IPS DF 6.9 (cell line): Measurements from ENCODE around the gene EFCAB8.

Source experiments
- DNase-seq: peaks from one replicate; pipeline ENCODE4 v3.0.0-alpha.2; 2013; ENCODE audit warnings: low read depth, low spot score
- H3K27ac ChIP-seq: one replicate; pipeline ENCODE4 v1.5.1; 2013; ENCODE audit warnings: low read length, control low read depth
- H3K27me3 ChIP-seq: 2 replicates; pipeline ENCODE4 v1.6.1; 2013; ENCODE audit warnings: mild to moderate bottlenecking, low read length; ENCODE audit not compliant: control insufficient read depth, insufficient read depth
- H3K36me3 ChIP-seq: 2 replicates; pipeline ENCODE4 v1.6.1; 2013; ENCODE audit warnings: low read length; ENCODE audit not compliant: control insufficient read depth, insufficient read depth
- H3K4me1 ChIP-seq: 2 replicates; pipeline ENCODE4 v1.6.1; 2013; ENCODE audit warnings: low read length; ENCODE audit not compliant: control insufficient read depth, insufficient read depth
- H3K4me3 ChIP-seq: 2 replicates; pipeline ENCODE4 v1.5.1; 2013; ENCODE audit warnings: mild to moderate bottlenecking, low read length
- H3K9me3 ChIP-seq: 2 replicates; pipeline ENCODE4 v1.6.1; 2013; ENCODE audit warnings: low read length, inconsistent platforms; ENCODE audit not compliant: control insufficient read depth, insufficient read depth
- WGBS: extraction: QIAGEN DNeasy Blood & Tissue Kit; methylation state at CpG from one replicate; pipeline ENCODE4 v1.1.7; 2013; ENCODE audit warnings: mixed read lengths, missing lambda C conversion rate; ENCODE audit not compliant: insufficient read length, insufficient coverage; 5-methylcytosine and 5-hydroxymethylcytosine counted together

EFCAB8 gene

GRCh38 chr20:32828029-32828680, 30.6 kb upstream of the EFCAB8 start:
- no peak for DNase-seq
- Histone ChIP-seq H3K4me3 (no peak overlapping the region), H3K27ac (no peak overlapping the region), H3K4me1 (no peaks in the 10 kb centered on the region), H3K36me3 (peaks cover 3% of the 10 kb centered on the region; the same call in 1 of the 2 replicates), H3K9me3 (peaks cover 1% of the 10 kb centered on the region; the same call in 1 of the 2 replicates), H3K27me3 (no peaks in the 10 kb centered on the region)
- no CpG with 5 or more reads among the region's 4 CpGs for WGBS

GRCh38 chr20:32829311-32830005, 29.3 kb upstream of the EFCAB8 start:
- no CpG with 5 or more reads among the region's 3 CpGs for WGBS
- no peak overlapping the region for H3K27ac ChIP-seq
- no peaks in the 10 kb centered on the region for H3K4me1 ChIP-seq
- H3K4me3 ChIP-seq: no peak overlapping the region
- H3K9me3 ChIP-seq: peaks cover 1% of the 10 kb centered on the region; the same call in 1 of the 2 replicates
- DNase-seq: no peak
- peaks cover 6% of the 10 kb centered on the region; the same call in 1 of the 2 replicates for H3K36me3 ChIP-seq
- H3K27me3 ChIP-seq: no peaks in the 10 kb centered on the region

- WGBS: no CpG with 5 or more reads among the region's 3 CpGs
Measured at GRCh38 chr20:32830437-32830836, 28.3 kb upstream of the EFCAB8 start.

GRCh38 chr20:32831982-32832381, 26.7 kb upstream of the EFCAB8 start:
- WGBS: no CpG with 5 or more reads among the region's 5 CpGs
- Histone ChIP-seq H3K27me3 (no peaks in the 10 kb centered on the region), H3K4me3 (no peak overlapping the region), H3K27ac (no peak overlapping the region), H3K4me1 (no peaks in the 10 kb centered on the region), H3K36me3 (peaks cover 9% of the 10 kb centered on the region), H3K9me3 (peaks cover 1% of the 10 kb centered on the region; the same call in 1 of the 2 replicates)
- no peak for DNase-seq

More at GRCh38 chr20:32830437-32830836, 28.3 kb upstream of the EFCAB8 start:
- H3K27ac ChIP-seq: no peak overlapping the region
- peaks cover 6% of the 10 kb centered on the region; the same call in 1 of the 2 replicates for H3K36me3 ChIP-seq
- no peak overlapping the region for H3K4me3 ChIP-seq
- H3K4me1 ChIP-seq: no peaks in the 10 kb centered on the region
- peaks cover 1% of the 10 kb centered on the region; the same call in 1 of the 2 replicates for H3K9me3 ChIP-seq
- H3K27me3 ChIP-seq: no peaks in the 10 kb centered on the region
- DNase-seq: no peak

GRCh38 chr20:32832664-32833063, 26.1 kb upstream of the EFCAB8 start:
- no CpG with 5 or more reads among the region's 11 CpGs for WGBS
- Histone ChIP-seq H3K36me3 (peaks cover 9% of the 10 kb centered on the region), H3K27me3 (no peaks in the 10 kb centered on the region), H3K4me3 (no peak overlapping the region), H3K27ac (no peak overlapping the region), H3K4me1 (no peaks in the 10 kb centered on the region), H3K9me3 (peaks cover 1% of the 10 kb centered on the region; the same call in 1 of the 2 replicates)
- DNase-seq: no peak

- Histone ChIP-seq H3K4me1 (no peaks in the 10 kb centered on the region), H3K27ac (no peak overlapping the region), H3K9me3 (no peaks in the 10 kb centered on the region), H3K36me3 (peaks cover 14% of the 10 kb centered on the region), H3K27me3 (no peaks in the 10 kb centered on the region), H3K4me3 (no peak overlapping the region)
- no peak for DNase-seq
Measured at GRCh38 chr20:32834972-32835371, 23.8 kb upstream of the EFCAB8 start.

- no peaks in the 10 kb centered on the region for H3K9me3 ChIP-seq
- H3K27ac ChIP-seq: no peak overlapping the region
- no peak for DNase-seq
- no CpG with 5 or more reads among the region's 1 CpG for WGBS
- no peaks in the 10 kb centered on the region for H3K4me1 ChIP-seq
- H3K36me3 ChIP-seq: peaks cover 18% of the 10 kb centered on the region
- H3K27me3 ChIP-seq: no peaks in the 10 kb centered on the region
- H3K4me3 ChIP-seq: no peak overlapping the region
Measured at GRCh38 chr20:32837157-32837556, 21.6 kb upstream of the EFCAB8 start.

GRCh38 chr20:32839227-32839981, 19.3 kb upstream of the EFCAB8 start:
- Histone ChIP-seq H3K27me3 (no peaks in the 10 kb centered on the region), H3K27ac (no peak overlapping the region), H3K9me3 (no peaks in the 10 kb centered on the region), H3K36me3 (peaks cover 22% of the 10 kb centered on the region), H3K4me1 (no peaks in the 10 kb centered on the region), H3K4me3 (no peak overlapping the region)
- no CpG with 5 or more reads among the region's 17 CpGs for WGBS
- DNase-seq: no peak

- no CpG with 5 or more reads among the region's 4 CpGs for WGBS
Measured at GRCh38 chr20:32839982-32840285, 18.8 kb upstream of the EFCAB8 start.

GRCh38 chr20:32841174-32841573, 17.5 kb upstream of the EFCAB8 start:
- no peak for DNase-seq
- Histone ChIP-seq H3K27ac (no peak overlapping the region), H3K4me1 (no peaks in the 10 kb centered on the region), H3K9me3 (no peaks in the 10 kb centered on the region), H3K4me3 (no peak overlapping the region), H3K27me3 (no peaks in the 10 kb centered on the region), H3K36me3 (peaks cover 19% of the 10 kb centered on the region)
- no CpG with 5 or more reads among the region's 9 CpGs for WGBS

More at GRCh38 chr20:32839982-32840285, 18.8 kb upstream of the EFCAB8 start:
- H3K4me3 ChIP-seq: no peak overlapping the region
- no peaks in the 10 kb centered on the region for H3K4me1 ChIP-seq
- no peaks in the 10 kb centered on the region for H3K27me3 ChIP-seq
- no peak for DNase-seq
- H3K36me3 ChIP-seq: peaks cover 22% of the 10 kb centered on the region
- no peaks in the 10 kb centered on the region for H3K9me3 ChIP-seq
- no peak overlapping the region for H3K27ac ChIP-seq
